Keratinocyte (primary cell): ENCODE results near the gene S100A7. TPM values are rescaled to one million over a fixed set of nuclear protein-coding genes. Genes with fewer than 3 reads are reported as not detected.

ENCODE experiments used
- DNase-seq: peaks from one replicate; pipeline ENCODE4 v3.0.0-alpha.2; 2011; ENCODE audit warnings: low read depth, missing footprints, low spot score
- FAIRE-seq: peaks from 2 replicates; lab custom pipeline; 2011; peaks lifted over from hg19 to GRCh38; lab: Jason Lieb, UNC
- H2AFZ ChIP-seq: 2 replicates; pipeline ENCODE4 v1.6.0; 2012; ENCODE audit warnings: low read length, control low read depth, inconsistent platforms; ENCODE audit not compliant: control insufficient read depth
- H3K27ac ChIP-seq: 2 replicates; pipeline ENCODE4 v1.5.1; 2011; ENCODE audit warnings: low read length; ENCODE audit not compliant: control insufficient read depth, insufficient read depth
- H3K27me3 ChIP-seq: 3 replicates; pipeline ENCODE4 v1.6.0; 2011; ENCODE audit warnings: low read length; ENCODE audit not compliant: control insufficient read depth, insufficient read depth; ENCODE audit errors: extremely low read depth
- H3K36me3 ChIP-seq, 2 experiments: 2 replicates in 1 of 2; 3 replicates in 1 of 2; pipeline ENCODE4 v1.5.1; 2011; ENCODE audit warnings: low read length in 2 of 2, mild to moderate bottlenecking in 1 of 2; ENCODE audit not compliant: control insufficient read depth in 2 of 2, insufficient read depth in 2 of 2; ENCODE audit errors: extremely low read depth in 1 of 2
- H3K4me1 ChIP-seq: 3 replicates; pipeline ENCODE4 v1.5.1; 2011; ENCODE audit warnings: low read length; ENCODE audit not compliant: control insufficient read depth, insufficient read depth; ENCODE audit errors: extremely low read depth
- H3K4me2 ChIP-seq: 3 replicates; pipeline ENCODE4 v1.6.0; 2011; ENCODE audit warnings: low read depth, low read length; ENCODE audit not compliant: control insufficient read depth, insufficient read depth; ENCODE audit errors: extremely low read depth
- H3K4me3 ChIP-seq, 3 experiments: fragments of 200-600 bp in 1 of 3; sonication (generic) in 1 of 3; 2 replicates in 2 of 3; 3 replicates in 1 of 3; pipeline ENCODE4 v1.5.1; 2011 to 2016; ENCODE audit warnings: low read length in 3 of 3, mild to moderate bottlenecking in 3 of 3, control low read depth in 2 of 3, inconsistent platforms in 1 of 3, low read depth in 1 of 3, mixed read lengths in 1 of 3, mixed run types in 1 of 3, moderate library complexity in 1 of 3; ENCODE audit not compliant: control insufficient read depth in 2 of 3, insufficient read depth in 2 of 3; ENCODE audit errors: extremely low read depth in 1 of 3
- H3K79me2 ChIP-seq: 2 replicates; pipeline ENCODE4 v1.6.0; 2012; ENCODE audit warnings: low read length; ENCODE audit not compliant: control insufficient read depth, insufficient read depth
- H3K9ac ChIP-seq: 3 replicates; pipeline ENCODE4 v1.6.0; 2011; ENCODE audit warnings: low read length; ENCODE audit not compliant: control insufficient read depth, insufficient read depth; ENCODE audit errors: extremely low read depth
- H3K9me1 ChIP-seq: 3 replicates; pipeline ENCODE4 v1.6.0; 2011; ENCODE audit warnings: low read length; ENCODE audit not compliant: control insufficient read depth, insufficient read depth; ENCODE audit errors: extremely low read depth
- H3K9me3 ChIP-seq: 2 replicates; pipeline ENCODE4 v1.5.1; 2012; ENCODE audit warnings: low read depth, low read length; ENCODE audit not compliant: control insufficient read depth
- H4K20me1 ChIP-seq: 3 replicates; pipeline ENCODE4 v1.6.0; 2011; ENCODE audit warnings: low read length; ENCODE audit not compliant: control insufficient read depth, insufficient read depth; ENCODE audit errors: extremely low read depth
- EZH2 ChIP-seq: IDR thresholded peaks from one replicate; pipeline ENCODE4 v1.6.1; 2012; ENCODE audit warnings: inconsistent platforms, mild to moderate bottlenecking, low read length, moderate library complexity
- dilution Hi-C: fragments of 300-500 bp; cut with MboI; formaldehyde crosslinking; loops from one replicate; pipeline ENCODE4 v1.7.0; 2020; ENCODE audit warnings: low sequenced_read_pairs; ENCODE audit not compliant: extremely low pct_ligation_motif_present
- polyA plus RNA-seq, 5 experiments: library from polyadenylated mRNA; depleted of rRNA in 3 of 5; stranded (reverse) in 3 of 5; stranded (forward) in 1 of 5; unstranded in 1 of 5; fragments of >200 nt; gene quantifications; 1 replicate in 1 of 5; 2 replicates in 3 of 5; 3 replicates in 1 of 5; pipeline versions ENCODE4 v1.2.1 to v1.2.3, GENCODE V29; 2011 to 2012; ENCODE audit warnings: missing spikeins in 2 of 5, low read depth in 1 of 5, low replicate concordance in 1 of 5
- TF ChIP-seq, protein P1 (sequence below), 3 experiments: IDR thresholded peaks in 1 of 3; conservative IDR thresholded peaks in 1 of 3; optimal IDR thresholded peaks in 1 of 3; 2 replicates in 2 of 3; 3 replicates in 1 of 3; pipeline versions ENCODE3 to v1.5.1; 2011; ENCODE audit warnings: low read length in 3 of 3, mild to moderate bottlenecking in 3 of 3, moderate library complexity in 2 of 3, control low read depth in 1 of 3, inconsistent platforms in 1 of 3; ENCODE audit not compliant: insufficient read depth in 2 of 3; ENCODE audit errors: extremely low read depth in 1 of 3

The S100A7 gene
- polyA plus RNA-seq, 1 donor (not counting 4 experiments of a cell fraction or from before 2014, with no cell fraction given): 31.2 TPM

DNA sequence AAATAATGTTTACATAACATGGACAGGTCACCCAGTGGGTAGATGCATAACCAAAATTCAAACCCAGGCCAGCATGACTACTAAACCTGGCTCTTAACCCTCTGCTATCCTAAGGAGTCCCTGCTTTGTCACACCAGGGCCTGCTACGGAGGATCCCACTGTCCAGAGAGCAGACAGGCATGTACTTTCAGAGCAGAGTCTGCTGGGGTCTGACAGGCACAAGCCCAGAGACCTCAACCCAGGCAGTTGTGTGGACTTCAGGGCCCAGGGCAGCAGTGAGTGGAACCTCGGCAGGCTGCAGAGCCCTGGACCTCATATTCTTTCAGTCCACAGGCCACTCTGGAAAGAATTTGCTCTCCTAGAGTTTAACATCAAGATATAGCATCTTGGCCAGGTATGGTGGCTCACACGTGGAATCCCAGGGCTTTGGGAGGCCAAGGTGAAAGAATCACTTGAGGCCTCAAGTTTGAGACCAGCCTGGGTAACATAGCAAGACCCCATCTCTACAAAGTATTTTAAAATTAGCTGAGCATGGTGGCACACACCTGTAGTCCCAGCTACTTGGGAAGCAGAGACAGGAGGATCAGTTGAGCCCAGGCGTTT lies 16.1 kb upstream of the S100A7 start:
- dilution Hi-C loops: no loop called here
- Histone ChIP-seq H3K27ac (no peak overlapping the region), H4K20me1 (no peaks in the 10 kb centered on the region), H3K36me3 (no peaks in the 10 kb centered on the region), H3K4me3 (no peak overlapping the region), H3K27me3 (peaks cover 3% of the 10 kb centered on the region), H3K4me1 (no peaks in the 10 kb centered on the region), H3K4me2 (no peak overlapping the region), H2AFZ (no peak overlapping the region), H3K9ac (no peak overlapping the region), H3K9me1 (no peaks in the 10 kb centered on the region), H3K79me2 (no peaks in the 10 kb centered on the region), H3K9me3 (peaks cover 3% of the 10 kb centered on the region)
- TF ChIP-seq, protein P1, sequence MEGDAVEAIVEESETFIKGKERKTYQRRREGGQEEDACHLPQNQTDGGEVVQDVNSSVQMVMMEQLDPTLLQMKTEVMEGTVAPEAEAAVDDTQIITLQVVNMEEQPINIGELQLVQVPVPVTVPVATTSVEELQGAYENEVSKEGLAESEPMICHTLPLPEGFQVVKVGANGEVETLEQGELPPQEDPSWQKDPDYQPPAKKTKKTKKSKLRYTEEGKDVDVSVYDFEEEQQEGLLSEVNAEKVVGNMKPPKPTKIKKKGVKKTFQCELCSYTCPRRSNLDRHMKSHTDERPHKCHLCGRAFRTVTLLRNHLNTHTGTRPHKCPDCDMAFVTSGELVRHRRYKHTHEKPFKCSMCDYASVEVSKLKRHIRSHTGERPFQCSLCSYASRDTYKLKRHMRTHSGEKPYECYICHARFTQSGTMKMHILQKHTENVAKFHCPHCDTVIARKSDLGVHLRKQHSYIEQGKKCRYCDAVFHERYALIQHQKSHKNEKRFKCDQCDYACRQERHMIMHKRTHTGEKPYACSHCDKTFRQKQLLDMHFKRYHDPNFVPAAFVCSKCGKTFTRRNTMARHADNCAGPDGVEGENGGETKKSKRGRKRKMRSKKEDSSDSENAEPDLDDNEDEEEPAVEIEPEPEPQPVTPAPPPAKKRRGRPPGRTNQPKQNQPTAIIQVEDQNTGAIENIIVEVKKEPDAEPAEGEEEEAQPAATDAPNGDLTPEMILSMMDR (optimal IDR thresholded peaks at IDR 0.05 in 1 of 3, IDR thresholded peaks at IDR 0.05 in 1 of 3, conservative IDR thresholded peaks at IDR 0.05 in 1 of 3; ENCODE audit: extremely low read depth in 1 of 3, insufficient read depth in 2 of 3, low read length in 3 of 3): no peak
- TF ChIP-seq EZH2: no peak
- FAIRE-seq (no peak), DNase-seq (no peak)

DNA sequence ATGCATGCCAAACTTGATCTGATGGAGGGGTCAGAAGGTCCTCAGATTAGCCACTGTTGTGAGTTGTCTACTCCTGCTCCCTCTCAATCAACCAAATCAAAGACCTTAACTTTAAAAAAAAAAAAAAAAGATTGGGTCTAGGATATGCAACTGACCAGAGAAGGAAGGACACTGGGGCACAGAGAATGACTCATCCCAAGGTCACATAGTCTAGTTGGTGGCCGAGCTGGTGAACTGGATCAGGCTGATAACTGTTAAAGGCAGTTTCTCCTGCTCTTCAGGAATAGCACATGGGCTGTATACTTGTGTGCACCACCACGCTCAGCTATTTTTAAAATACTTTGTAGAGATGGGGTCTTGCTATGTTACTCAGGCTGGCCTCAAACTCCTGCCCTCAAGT lies 14.8 kb upstream of the S100A7 start:
- Histone ChIP-seq H4K20me1 (no peaks in the 10 kb centered on the region), H3K4me2 (no peak overlapping the region), H3K9ac (no peak overlapping the region), H2AFZ (no peak overlapping the region), H3K9me1 (no peaks in the 10 kb centered on the region), H3K4me1 (peaks cover 2% of the 10 kb centered on the region), H3K27me3 (peaks cover 3% of the 10 kb centered on the region), H3K9me3 (peaks cover 3% of the 10 kb centered on the region), H3K79me2 (no peaks in the 10 kb centered on the region), H3K36me3 (no peaks in the 10 kb centered on the region), H3K4me3 (no peak overlapping the region), H3K27ac (no peak overlapping the region)
- DNase-seq (no peak), FAIRE-seq (no peak)
- TF ChIP-seq, protein P1 (optimal IDR thresholded peaks at IDR 0.05 in 1 of 3, IDR thresholded peaks at IDR 0.05 in 1 of 3, conservative IDR thresholded peaks at IDR 0.05 in 1 of 3; ENCODE audit: extremely low read depth in 1 of 3, insufficient read depth in 2 of 3, low read length in 3 of 3): no peak
- TF ChIP-seq EZH2: no peak
- dilution Hi-C loops: no loop called here
